SK-N-DZ (cell line): ENCODE data around the gene METTL25.
A peak's percentile ranks its signal among the peaks of the same experiment; 100 is the strongest.

ENCODE experiments used
- DNase-seq: peaks from one replicate; pipeline ENCODE4 v3.0.0-alpha.2; 2015; ENCODE audit warnings: low spot score

The METTL25 gene

DNA sequence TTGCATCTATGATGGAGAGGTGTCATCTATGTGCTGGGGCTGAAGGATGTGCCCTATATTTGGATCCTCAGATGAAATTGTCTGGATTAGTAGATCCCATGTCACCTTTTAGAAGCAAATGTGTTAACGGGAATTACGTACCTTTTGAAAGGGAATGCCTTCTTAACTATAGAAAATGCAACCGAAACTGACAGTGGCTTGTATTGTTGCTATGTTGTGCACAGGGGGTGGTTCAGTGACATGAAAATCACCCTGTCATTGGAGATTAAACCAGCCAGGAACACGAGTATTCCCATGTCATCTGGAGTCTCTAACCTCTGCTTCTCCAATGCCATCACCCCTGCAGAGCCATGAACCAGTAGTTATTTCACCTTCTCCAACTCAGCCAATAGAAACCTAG lies 110.2 kb downstream of the METTL25 start:
- no peak for DNase-seq

- DNase-seq, result no peak
Measured at GRCh38 chr12:82470906-82471512, 112.7 kb downstream of the METTL25 start.

GRCh38 chr12:82473111-82473754 lies 114.9 kb downstream of the METTL25 start:
- no peak for DNase-seq

GRCh38 chr12:82474181-82474797 lies 116.0 kb downstream of the METTL25 start:
- no peak for DNase-seq

DNA sequence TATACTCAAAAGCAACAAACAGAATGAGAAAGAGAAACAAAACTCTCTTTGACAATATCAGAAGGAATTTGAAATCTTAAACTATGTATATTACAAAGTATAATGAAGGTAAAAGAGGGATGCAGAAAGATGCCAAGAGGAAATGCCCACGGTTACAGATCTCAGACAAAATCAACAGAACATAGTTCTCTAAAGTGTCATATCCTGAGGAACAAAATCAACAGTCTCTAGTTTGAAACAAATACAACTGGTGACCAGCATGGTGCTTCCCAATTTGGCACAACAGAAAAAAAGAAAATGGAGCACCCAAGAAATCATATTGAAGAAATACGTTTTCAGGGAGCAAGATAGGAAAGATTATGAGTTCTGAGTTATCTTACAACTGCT lies 116.5 kb downstream of the METTL25 start:
- no peak for DNase-seq

- no peak for DNase-seq
Measured at GRCh38 chr12:82475211-82475610, 116.9 kb downstream of the METTL25 start.

GRCh38 chr12:82476511-82476910 lies 118.2 kb downstream of the METTL25 start:
- DNase-seq, result no peak

GRCh38 chr12:82479511-82479910 lies 121.2 kb downstream of the METTL25 start:
- DNase-seq, result no peak

DNA sequence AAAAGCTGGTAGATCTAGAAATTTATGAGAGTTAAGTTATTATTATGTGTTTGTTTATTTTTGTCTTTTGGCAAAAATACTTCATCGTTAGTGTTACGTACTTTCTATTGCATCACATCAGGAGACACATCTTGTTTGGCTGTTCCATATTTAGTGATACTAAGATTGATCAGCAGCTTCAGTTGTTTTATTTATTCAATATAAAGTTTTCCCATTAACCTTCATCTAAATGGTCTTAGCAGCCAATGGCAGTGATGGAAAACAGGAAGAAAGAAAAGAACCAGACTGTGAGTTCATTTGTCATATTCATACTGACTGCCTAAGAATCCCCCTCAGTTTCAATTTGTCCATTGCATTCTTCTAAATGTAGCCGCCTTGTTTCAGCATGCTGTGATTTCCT lies 122.3 kb downstream of the METTL25 start:
- DNase-seq, result no peak

DNA sequence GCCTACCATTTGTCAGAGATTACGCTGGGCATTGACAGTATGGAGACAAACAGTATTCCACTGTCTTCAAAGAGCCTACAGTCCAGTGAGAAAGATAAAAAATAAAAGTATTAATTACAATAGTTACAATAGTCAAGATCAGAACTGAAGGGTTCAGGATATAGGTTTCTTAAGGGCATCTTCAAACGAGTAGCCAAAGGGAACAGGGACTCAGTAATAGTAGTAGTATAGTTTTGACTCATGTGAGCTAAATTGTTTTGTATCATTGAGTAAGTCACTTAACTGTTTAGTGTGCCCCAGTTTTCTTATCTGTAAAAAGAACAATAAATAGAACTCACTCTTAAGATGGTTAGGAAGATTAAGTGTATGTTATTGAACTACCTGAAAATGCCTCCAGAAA lies 123.6 kb downstream of the METTL25 start:
- DNase-seq, result no peak

GRCh38 chr12:82486524-82487235 lies 128.4 kb downstream of the METTL25 start:
- no peak for DNase-seq

DNA sequence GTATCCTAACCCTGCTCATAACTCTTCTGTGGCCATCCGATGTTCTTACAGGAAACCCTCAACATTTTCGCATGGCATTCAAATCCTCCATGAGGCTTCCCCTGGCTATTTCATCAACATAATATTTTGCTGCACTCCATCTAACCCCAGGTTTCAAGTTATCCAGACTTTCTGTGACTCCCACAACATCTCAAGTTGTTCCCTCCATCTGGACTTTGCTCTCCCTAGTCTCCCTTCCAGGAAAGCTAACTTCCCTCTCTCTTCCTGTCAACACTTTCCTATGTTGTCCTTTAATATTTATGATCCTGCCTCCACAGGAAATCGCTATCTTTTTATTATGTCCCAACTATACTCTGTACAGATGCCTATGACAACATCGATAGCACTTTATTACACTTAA lies 146.1 kb downstream of the METTL25 start:
- DNase-seq, result no peak

DNA sequence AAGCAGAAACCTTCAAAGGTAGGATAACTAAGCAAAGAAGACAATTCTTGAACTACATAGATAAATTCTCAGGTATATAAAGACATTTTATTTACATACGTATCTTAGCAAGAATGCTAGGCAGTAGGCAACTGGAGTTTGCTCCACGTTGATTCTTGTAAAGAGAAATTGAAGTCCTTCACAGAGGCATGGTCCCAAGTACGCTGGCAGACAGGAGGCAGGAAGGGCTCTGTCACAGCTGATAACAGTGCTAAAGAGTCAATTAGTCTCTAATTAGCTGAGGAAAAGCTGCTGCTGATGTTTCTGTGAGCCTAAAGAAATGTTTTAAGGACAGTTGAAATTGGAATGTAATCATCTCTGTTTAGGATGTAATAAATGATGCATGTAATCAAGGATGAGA lies 146.8 kb downstream of the METTL25 start:
- no peak for DNase-seq

DNA sequence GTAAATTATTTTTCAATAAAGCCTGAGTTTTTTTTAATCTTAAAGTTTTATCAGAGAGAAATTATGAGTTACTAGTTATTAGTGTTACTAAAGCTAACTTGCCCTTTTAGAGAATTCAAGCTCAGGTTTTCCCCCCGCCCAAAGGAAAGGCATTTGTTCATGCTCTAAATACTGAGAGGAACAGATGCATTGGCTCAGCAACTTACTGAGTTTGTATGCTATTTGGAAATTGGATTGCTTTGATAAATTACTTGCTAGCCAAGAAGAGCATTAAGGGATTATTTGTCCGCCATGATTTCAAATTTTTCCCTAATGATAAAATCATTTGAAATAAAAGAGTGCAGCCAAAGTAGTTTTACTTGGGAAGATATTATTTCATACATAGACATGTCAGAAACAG lies 149.4 kb downstream of the METTL25 start:
- no peak for DNase-seq

DNA sequence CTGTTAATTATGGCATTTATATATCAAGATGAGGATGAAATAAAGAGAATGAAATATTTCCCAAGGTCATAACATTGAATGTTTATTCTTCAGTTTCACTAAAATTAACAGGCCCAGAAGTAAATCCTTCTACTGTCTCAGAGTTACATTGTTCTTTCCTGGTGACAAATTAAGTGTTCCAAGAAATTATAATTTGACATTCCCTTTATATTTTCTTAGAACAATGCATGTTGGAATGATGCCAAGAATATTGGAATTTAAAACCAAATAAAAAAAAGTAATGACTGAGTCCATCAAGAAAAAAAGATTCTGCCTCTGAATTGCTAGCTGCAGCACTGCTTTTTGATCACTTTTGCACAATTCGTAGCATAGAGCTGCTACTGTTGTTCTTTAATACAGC lies 152.1 kb downstream of the METTL25 start:
- DNase-seq, result no peak

- DNase-seq, result no peak
Measured at GRCh38 chr12:82514880-82515279, 156.6 kb downstream of the METTL25 start.

DNA sequence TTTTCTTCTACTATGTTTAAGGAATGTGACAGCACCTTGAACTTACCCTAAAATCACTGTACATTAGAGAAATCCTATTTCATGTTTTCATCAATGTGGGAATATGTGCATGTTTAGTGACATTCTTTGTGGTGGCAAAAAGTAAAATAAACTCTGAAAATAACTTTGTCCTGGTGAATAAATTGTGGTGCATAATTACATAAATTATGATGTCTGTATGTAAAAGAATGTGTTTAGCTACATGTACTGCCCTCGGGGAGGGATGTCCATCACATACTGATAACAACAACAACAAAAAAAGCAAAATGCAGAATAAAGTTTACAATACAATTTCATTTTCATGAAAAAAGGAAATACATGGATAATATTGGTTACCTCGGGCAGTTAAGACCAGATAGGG lies 157.3 kb downstream of the METTL25 start:
- DNase-seq, result no peak

DNA sequence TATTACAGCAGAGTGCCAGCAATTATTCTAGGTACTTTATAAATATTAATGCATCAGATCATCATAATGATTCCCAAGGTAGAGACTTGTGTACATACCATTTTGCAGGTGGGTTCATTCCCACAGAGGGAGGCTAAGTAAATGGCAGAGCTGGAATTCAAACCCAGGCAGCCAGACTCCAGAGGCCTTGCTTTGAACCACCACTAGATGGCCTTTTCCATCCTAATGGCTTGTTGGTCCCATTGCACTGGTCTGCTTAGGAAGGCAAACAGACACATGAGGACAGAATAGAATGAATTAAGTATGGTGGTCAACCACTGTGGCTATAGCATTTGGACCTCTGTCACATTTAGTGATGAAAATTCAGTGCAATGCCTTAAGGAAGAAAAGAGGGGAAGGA lies 158.7 kb downstream of the METTL25 start:
- DNase-seq, result peak; percentile 12

DNA sequence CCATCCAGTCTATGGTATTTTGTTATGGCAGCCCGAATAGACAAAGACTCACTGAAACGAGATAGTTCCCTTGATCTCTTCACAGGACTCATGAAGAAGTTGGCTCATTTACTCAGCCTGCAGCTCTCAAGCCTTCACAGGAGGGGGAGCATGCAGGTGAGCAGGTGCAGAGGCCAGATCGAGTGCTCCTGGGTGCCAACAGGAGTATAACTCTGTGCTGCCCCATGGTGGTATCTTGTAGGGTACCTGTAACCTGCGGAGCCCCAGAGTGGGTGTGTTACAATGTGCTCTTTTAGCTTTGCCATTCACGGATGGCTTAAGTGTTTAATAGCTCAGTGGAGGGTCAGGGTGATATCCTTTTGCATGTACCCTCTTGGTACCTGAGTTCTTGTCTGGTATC lies 159.5 kb downstream of the METTL25 start:
- no peak for DNase-seq

DNA sequence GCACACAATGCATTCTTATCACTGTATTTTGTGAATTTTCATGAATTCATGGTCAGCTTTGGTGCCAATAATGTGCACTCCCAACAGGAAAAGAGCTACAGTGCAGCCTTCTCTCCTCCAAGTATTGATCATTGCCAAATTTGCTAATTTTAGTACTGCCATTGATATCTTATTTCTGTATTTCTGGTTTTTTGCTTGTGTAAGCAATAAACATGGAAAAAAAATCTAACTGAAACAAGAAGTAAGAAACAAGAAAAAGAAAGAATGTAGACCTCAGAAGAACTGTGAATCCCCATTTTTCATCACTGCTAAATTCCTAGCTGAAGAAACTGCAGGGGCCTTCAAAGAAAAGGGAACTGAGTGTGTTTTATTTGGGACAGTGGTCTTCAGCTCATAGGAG lies 161.2 kb downstream of the METTL25 start:
- DNase-seq, result no peak

GRCh38 chr12:82522285-82522684 lies 164.0 kb downstream of the METTL25 start:
- no peak for DNase-seq

GRCh38 chr12:82522762-82523161 lies 164.4 kb downstream of the METTL25 start:
- DNase-seq, result no peak

- no peak for DNase-seq
Measured at GRCh38 chr12:82523996-82524395, 165.7 kb downstream of the METTL25 start.
